Iris pigment epithelial cell (primary cell): ENCODE measurements around the gene SRSF1.
"Not testable (repeated sequence)": the region's sequence is repeated elsewhere in the genome, so short reads cannot be mapped to it uniquely, and the experiment has no call there.

Experiments used
- DNase-seq: peaks from one replicate; pipeline ENCODE4 v3.0.0-alpha.2; 2011; ENCODE audit warnings: low read depth

SRSF1 gene

DNA sequence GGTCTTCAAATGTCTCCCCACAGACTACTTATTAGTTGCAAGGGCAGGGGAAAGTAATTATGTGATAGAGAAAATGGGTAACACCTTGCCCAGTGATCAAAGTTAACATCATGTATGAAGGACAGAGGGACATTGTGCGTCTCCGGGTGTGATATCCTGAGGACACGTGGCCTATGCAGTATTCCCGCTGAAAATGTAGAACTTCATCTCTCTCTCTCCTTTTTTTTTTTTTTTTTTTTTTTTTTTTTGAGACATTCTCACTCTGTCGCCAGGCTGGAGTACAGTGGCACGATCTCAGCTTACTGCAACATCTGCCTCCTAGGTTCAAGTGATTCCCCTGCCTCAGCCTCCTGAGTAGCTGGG lies 43.9 kb downstream of the SRSF1 start:
- DNase-seq: no peak

DNA sequence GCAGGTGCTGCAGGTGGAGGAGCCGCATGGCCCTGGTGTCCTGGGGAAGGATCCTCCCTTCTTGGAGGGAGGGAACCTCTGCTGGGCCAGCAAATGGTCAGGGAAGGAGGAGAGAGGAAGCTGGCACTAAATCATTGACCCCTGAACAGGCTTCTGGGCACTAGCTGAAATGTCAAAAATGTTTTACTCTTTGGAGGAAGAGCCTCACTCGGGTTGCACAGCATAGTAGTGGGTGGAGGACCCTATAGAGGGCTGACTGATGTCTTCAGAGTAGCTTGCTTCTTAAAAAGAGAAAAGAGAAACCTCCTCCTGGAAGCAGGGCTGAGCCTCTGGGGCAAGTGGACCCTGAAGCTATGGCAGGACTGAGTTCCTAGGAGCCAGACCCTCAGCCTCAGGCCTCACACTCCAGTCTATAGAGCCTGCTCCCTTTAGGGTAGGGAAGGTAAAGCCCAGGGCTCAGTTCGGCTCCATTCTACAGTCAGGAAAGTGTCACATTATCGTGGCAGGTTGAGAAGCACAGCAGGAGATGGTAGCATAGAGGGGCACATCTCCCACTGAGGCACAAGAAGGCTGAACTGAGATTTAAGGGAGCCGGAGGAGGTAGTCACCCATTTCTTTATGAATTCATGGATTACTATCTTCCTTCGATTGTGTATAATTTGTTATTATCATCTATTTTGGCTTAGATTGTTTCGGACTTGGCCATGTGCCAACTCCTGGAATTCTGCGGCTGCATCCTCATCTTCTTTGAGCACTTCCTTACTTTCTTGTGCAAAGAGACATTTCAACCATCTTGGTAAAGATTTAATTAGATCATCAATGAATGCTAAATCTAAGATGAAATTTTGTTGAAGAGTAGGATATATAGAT lies 44.5 kb downstream of the SRSF1 start:
- DNase-seq: no peak

- DNase-seq: no peak
Observed at GRCh38 chr17:57959929-57960328, 47.1 kb downstream of the SRSF1 start.

DNA sequence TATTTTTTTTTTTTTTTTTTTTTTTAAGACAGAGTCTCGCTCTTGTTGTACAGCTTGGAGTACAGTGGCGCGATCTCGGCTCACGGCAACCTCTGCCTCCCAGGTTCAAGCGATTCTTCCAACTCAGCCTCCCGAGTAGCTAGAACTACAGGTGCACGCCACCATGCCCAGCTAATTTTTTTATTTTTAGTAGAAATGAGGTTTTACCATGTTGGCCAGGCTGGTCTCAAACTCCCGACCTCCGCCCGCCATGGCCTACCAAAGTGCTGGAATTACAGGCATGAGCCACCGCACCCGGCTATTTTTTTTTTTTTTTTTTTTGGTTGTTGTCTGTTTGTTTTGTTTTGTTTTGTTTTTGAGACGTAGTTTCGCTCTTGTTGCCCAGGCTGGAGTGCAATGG lies 48.7 kb downstream of the SRSF1 start:
- not testable (repeated sequence) for DNase-seq

DNA sequence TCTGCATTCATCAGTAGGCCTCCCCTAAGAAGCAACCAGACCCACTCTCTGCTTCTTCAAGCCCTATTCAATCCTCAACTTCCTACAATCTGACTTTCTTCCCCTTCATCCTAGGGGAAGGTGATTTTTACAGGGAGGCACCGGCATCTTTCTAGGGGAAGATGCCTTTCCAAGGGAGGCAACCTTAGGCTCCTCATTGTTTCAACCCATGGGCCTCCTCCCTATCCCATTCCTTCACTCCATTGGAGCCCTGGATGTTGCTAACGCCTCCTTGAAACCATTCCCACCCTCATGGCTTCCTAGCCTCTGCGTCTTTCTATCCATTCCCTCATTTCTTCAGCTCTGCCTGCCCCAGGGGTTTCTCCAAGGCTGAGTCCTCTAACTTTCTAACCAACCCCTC lies 49.2 kb downstream of the SRSF1 start:
- DNase-seq: no peak

GRCh38 chr17:57957120-57957850 lies 49.8 kb downstream of the SRSF1 start:
- no peak for DNase-seq

DNA sequence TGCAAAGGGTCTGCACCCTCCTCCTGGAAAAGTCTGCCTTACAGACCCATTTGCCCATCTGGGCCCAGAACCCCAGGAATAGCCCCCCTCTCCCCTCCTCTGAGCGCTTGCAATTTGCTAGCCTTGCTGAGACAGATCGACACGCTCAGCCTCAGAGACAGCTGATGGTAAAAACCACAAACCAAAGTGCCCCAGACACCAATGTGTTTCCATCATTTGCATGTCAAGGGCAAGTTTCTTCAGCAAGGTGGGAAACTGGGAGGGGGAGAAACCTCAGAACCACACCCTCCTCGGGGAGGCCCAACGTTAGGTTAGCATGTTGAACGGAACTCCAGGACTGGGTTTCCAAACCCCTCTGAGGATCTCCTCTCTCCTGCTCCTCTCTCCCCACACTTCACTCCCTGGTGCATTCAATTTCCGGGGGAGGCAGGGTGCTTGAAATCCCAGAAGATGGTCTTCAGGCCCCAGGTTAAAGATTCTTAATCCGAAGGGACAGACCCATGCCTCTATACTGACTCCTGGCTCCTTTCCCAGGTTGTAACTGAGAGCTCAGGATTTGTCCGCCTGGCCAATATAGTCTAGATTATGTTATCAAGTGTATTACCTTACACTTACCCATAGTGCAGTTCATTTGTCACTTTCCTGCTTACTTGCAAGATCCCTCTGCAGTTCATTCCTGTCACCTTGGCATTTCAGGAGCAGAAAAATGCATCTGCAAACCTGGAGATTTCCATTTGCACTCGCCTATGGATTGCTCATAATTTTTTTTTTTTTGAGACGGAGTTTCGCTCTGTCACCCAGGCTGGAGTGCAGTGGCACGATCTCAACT lies 50.5 kb downstream of the SRSF1 start:
- DNase-seq: no peak

- peak; percentile 62 for DNase-seq
Observed at GRCh38 chr17:57955183-57955931, 51.7 kb downstream of the SRSF1 start, which contains the start of gene CUEDC1. Gene CUEDC1, minus strand, starts transcription at chr17:57955412. Its CDS starts 69,848 bp downstream, at chr17:57885564.

- peak; percentile 27 for DNase-seq
Observed at GRCh38 chr17:57954397-57955182, 52.5 kb downstream of the SRSF1 start.

GRCh38 chr17:57953705-57954396 lies 53.2 kb downstream of the SRSF1 start:
- DNase-seq: no peak
